HG03025 (cell line): ENCODE measurements around the gene SERPINA9.
"Not testable (repeated sequence)": the region's sequence is repeated elsewhere in the genome, so short reads cannot be mapped to it uniquely, and the experiment has no call there.

Source experiments
- ATAC-seq: cut with Tn5 transposase; IDR thresholded peaks from one replicate; pipeline ENCODE4 v1.9.1; 2021; ENCODE audit warnings: mild to moderate bottlenecking, moderate library complexity; ENCODE audit not compliant: unreplicated experiment, low FRiP score

The SERPINA9 gene

GRCh38 chr14:94476023-94476422 is at the start of gene SERPINA9:
TSS of gene SERPINA9 (minus strand) at chr14:94476197. CDS start at chr14:94469840, 6,357 bp downstream.
- no peak for ATAC-seq

- no peak for ATAC-seq
These were observed 48.1 kb upstream of the SERPINA9 start for GRCh38 chr14:94524093-94524492.

- no peak for ATAC-seq
These were observed 47.3 kb upstream of the SERPINA9 start for GRCh38 chr14:94523265-94523664.

GRCh38 chr14:94522115-94522724 is 46.2 kb upstream of the SERPINA9 start:
- no peak for ATAC-seq

- no peak for ATAC-seq
These were observed 45.5 kb upstream of the SERPINA9 start for GRCh38 chr14:94521375-94522114.

- ATAC-seq, result no peak
These were observed 41.8 kb upstream of the SERPINA9 start for GRCh38 chr14:94517641-94518257.

GRCh38 chr14:94517248-94517640 is 41.2 kb upstream of the SERPINA9 start:
- ATAC-seq, result no peak

- no peak for ATAC-seq
These were observed 39.9 kb upstream of the SERPINA9 start for GRCh38 chr14:94515856-94516255.

- ATAC-seq, result no peak
These were observed 39.4 kb upstream of the SERPINA9 start for GRCh38 chr14:94515426-94515825.

GRCh38 chr14:94514351-94514750 is 38.4 kb upstream of the SERPINA9 start:
- ATAC-seq, result no peak

- ATAC-seq, result not testable (repeated sequence)
These were observed 34.5 kb upstream of the SERPINA9 start for GRCh38 chr14:94510481-94510880.

- no peak for ATAC-seq
These were observed 33.4 kb upstream of the SERPINA9 start, which contains the start of gene SERPINA12 for GRCh38 chr14:94509356-94509755. TSS of gene SERPINA12 (minus strand) at chr14:94509469. CDS start at chr14:94498397, 11,072 bp downstream.

- ATAC-seq, result no peak
These were observed 29.6 kb upstream of the SERPINA9 start for GRCh38 chr14:94505641-94506040.

GRCh38 chr14:94505206-94505605 is 29.2 kb upstream of the SERPINA9 start:
- no peak for ATAC-seq

- ATAC-seq, result no peak
These were observed 25.9 kb upstream of the SERPINA9 start for GRCh38 chr14:94501588-94502516.

- no peak for ATAC-seq
These were observed 24.3 kb upstream of the SERPINA9 start for GRCh38 chr14:94500264-94500663.

- ATAC-seq, result no peak
These were observed 23.7 kb upstream of the SERPINA9 start for GRCh38 chr14:94499673-94500072.

- no peak for ATAC-seq
These were observed 22.2 kb upstream of the SERPINA9 start for GRCh38 chr14:94498215-94498614.

GRCh38 chr14:94494085-94494484 is 18.1 kb upstream of the SERPINA9 start:
- ATAC-seq, result no peak

GRCh38 chr14:94491511-94491910 is 15.5 kb upstream of the SERPINA9 start:
- no peak for ATAC-seq
